ENCODE measurements around the gene HOOK1. TPM values are rescaled to one million over a fixed set of nuclear protein-coding genes. Genes with fewer than 3 reads are reported as not detected.
A peak's percentile ranks its signal among the peaks of the same experiment; 100 is the strongest.

Gene HOOK1
- total and polyA plus RNA-seq, 2 donors (not counting 3 experiments of a cell fraction or from before 2014, with no cell fraction given), result not detected

- Histone ChIP-seq H3K9ac (replicated peaks; ENCODE audit: extremely low read depth, insufficient read depth, low read length) (no peak overlapping the region), H2AFZ (ENCODE audit: low read depth, low read length) (no peak overlapping the region), H4K20me1 (replicated peaks; ENCODE audit: control insufficient read depth, extremely low read depth, insufficient read depth, low read length) (no peaks in the 10 kb centered on the region), H3K4me3 (replicated peaks in 1 of 3; ENCODE audit: insufficient read depth in 1 of 3, low read depth in 1 of 3, low read length in 3 of 3) (no peak overlapping the region), H3K4me1 (ENCODE audit: control insufficient read depth, extremely low read depth, insufficient read depth, low read length) (no peaks in the 10 kb centered on the region), H3K79me2 (ENCODE audit: control insufficient read depth, insufficient read depth, low read length) (no peaks in the 10 kb centered on the region), H3K27ac (ENCODE audit: insufficient read depth, low read depth, low read length) (no peak overlapping the region), H3K4me2 (ENCODE audit: insufficient read depth, low read length) (no peak overlapping the region), H3K36me3 (ENCODE audit: control insufficient read depth in 2 of 2, extremely low read depth in 1 of 2, insufficient read depth in 2 of 2, low read length in 2 of 2) (no peaks in the 10 kb centered on the region), H3K9me3 (replicated peaks; ENCODE audit: control insufficient read depth, insufficient read depth, low read length) (no peaks in the 10 kb centered on the region), H3K27me3 (ENCODE audit: control insufficient read depth in 2 of 2, insufficient read depth in 2 of 2, low read length in 2 of 2) (no peaks in the 10 kb centered on the region), H3K9me1 (replicated peaks; ENCODE audit: control insufficient read depth, extremely low read depth, insufficient read depth, low read length) (no peaks in the 10 kb centered on the region)
- CTCF ChIA-PET, result no interaction called here
- BruUV-seq (replicated peaks), result no TSS peak
- no peak for DNase-seq (ENCODE audit: low read depth, low spot score)
- intact Hi-C loops (cut with micrococcal nuclease) (no loop called here), dilution Hi-C loops (cut with MboI; ENCODE audit: extremely low pct_ligation_motif_present, low sequenced_read_pairs) (no loop called here)
- POLR2A ChIA-PET, result no interaction called here
- FAIRE-seq, result no peak
- TF ChIP-seq POLR2AphosphoS5 (IDR thresholded peaks at IDR 0.05; ENCODE audit: insufficient read depth, low read depth, low read length) (no peak), POLR2A (IDR thresholded peaks at IDR 0.05; ENCODE audit: low read depth, low read length) (no peak), JUN (IDR thresholded peaks at IDR 0.05; ENCODE audit: borderline replicate concordance, insufficient read depth, insufficient read length, low read depth) (no peak), FOS (IDR thresholded peaks at IDR 0.05; ENCODE audit: borderline replicate concordance, insufficient read depth, low read length) (no peak)
- TF ChIP-seq, protein P1, sequence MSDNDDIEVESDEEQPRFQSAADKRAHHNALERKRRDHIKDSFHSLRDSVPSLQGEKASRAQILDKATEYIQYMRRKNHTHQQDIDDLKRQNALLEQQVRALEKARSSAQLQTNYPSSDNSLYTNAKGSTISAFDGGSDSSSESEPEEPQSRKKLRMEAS (IDR thresholded peaks at IDR 0.05; ENCODE audit: insufficient read depth, insufficient read length), result no peak
These were observed 13.4 kb downstream of the HOOK1 start for GRCh38 chr1:59828160-59828559.

- no peaks in the 10 kb centered on the region for H3K27me3 ChIP-seq (ENCODE audit: control insufficient read depth in 2 of 2, insufficient read depth in 2 of 2, low read length in 2 of 2)
- dilution Hi-C loops (cut with MboI; ENCODE audit: extremely low pct_ligation_motif_present, low sequenced_read_pairs) (no loop called here), intact Hi-C loops (cut with micrococcal nuclease) (no loop called here)
- no peaks in the 10 kb centered on the region for H4K20me1 ChIP-seq (replicated peaks; ENCODE audit: control insufficient read depth, extremely low read depth, insufficient read depth, low read length)
- no peaks in the 10 kb centered on the region for H3K36me3 ChIP-seq (ENCODE audit: control insufficient read depth in 2 of 2, extremely low read depth in 1 of 2, insufficient read depth in 2 of 2, low read length in 2 of 2)
- no peak overlapping the region for H3K27ac ChIP-seq (ENCODE audit: insufficient read depth, low read depth, low read length)
- CTCF ChIA-PET, result interaction anchor here (1.8 kb wide), 1 partner anchor 9 kb away, joined by 5 read pairs; no protein-coding TSS in a partner anchor
- H3K9me3 ChIP-seq (replicated peaks; ENCODE audit: control insufficient read depth, insufficient read depth, low read length), result no peaks in the 10 kb centered on the region
- H3K4me3 ChIP-seq (replicated peaks in 1 of 3; ENCODE audit: insufficient read depth in 1 of 3, low read depth in 1 of 3, low read length in 3 of 3), result no peak overlapping the region
- no peak overlapping the region for H3K4me2 ChIP-seq (ENCODE audit: insufficient read depth, low read length)
- H3K79me2 ChIP-seq (ENCODE audit: control insufficient read depth, insufficient read depth, low read length), result no peaks in the 10 kb centered on the region
- TF ChIP-seq, protein P1 (IDR thresholded peaks at IDR 0.05; ENCODE audit: insufficient read depth, insufficient read length), result no peak
- no peak for TF ChIP-seq MYC (IDR thresholded peaks at IDR 0.05; ENCODE audit: low read depth, low read length)
- TF ChIP-seq POLR2AphosphoS5 (IDR thresholded peaks at IDR 0.05; ENCODE audit: insufficient read depth, low read depth, low read length), result no peak
- no peak for TF ChIP-seq EZH2 (IDR thresholded peaks at IDR 0.05; ENCODE audit: borderline replicate concordance, low read depth, low read length, severe bottlenecking)
- TF ChIP-seq FOS (IDR thresholded peaks at IDR 0.05; ENCODE audit: borderline replicate concordance, insufficient read depth, low read length), result no peak
- no peak for TF ChIP-seq CTCF (IDR thresholded peaks at IDR 0.05; ENCODE audit: extremely low read depth in 1 of 2, insufficient read depth in 1 of 2, low read depth in 1 of 2, low read length in 2 of 2)
- no peak for TF ChIP-seq POLR2A (IDR thresholded peaks at IDR 0.05; ENCODE audit: low read depth, low read length)
- no peak for TF ChIP-seq GATA2 (IDR thresholded peaks at IDR 0.05; ENCODE audit: insufficient read depth, insufficient read length, low read depth, low read length)
- TF ChIP-seq JUN (IDR thresholded peaks at IDR 0.05; ENCODE audit: borderline replicate concordance, insufficient read depth, insufficient read length, low read depth), result no peak
- H2AFZ ChIP-seq (ENCODE audit: low read depth, low read length), result no peak overlapping the region
- POLR2A ChIA-PET, result no interaction called here
- DNase-seq (ENCODE audit: low read depth, low spot score) (no peak), FAIRE-seq (peak; percentile 28)
- no peaks in the 10 kb centered on the region for H3K4me1 ChIP-seq (ENCODE audit: control insufficient read depth, extremely low read depth, insufficient read depth, low read length)
- no peaks in the 10 kb centered on the region for H3K9me1 ChIP-seq (replicated peaks; ENCODE audit: control insufficient read depth, extremely low read depth, insufficient read depth, low read length)
- no peak overlapping the region for H3K9ac ChIP-seq (replicated peaks; ENCODE audit: extremely low read depth, insufficient read depth, low read length)
- BruUV-seq (replicated peaks), result no TSS peak
These were observed 16.8 kb downstream of the HOOK1 start for GRCh38 chr1:59831529-59831928.

Measured in endothelial cell of umbilical vein (primary cell).